DMS53 treated with DMSO at 0.1 percent for 48 hours (cell line): ENCODE data around the gene HTT.

Source experiments
- DNase-seq: peaks from one replicate; lab custom pipeline; 2025; ENCODE audit not compliant: unreplicated experiment; lab: John Stamatoyannopoulos, UW

HTT gene

GRCh38 chr4:3257556-3258482 is 183.3 kb downstream of the HTT start:
- DNase-seq, result peak; percentile 69

GRCh38 chr4:3261411-3262207 is 187.1 kb downstream of the HTT start:
- DNase-seq, result no peak

GRCh38 chr4:3262208-3263052 is 187.9 kb downstream of the HTT start:
- no peak for DNase-seq

GRCh38 chr4:3263053-3263875 is 188.8 kb downstream of the HTT start:
- no peak for DNase-seq

- no peak for DNase-seq
These were observed 189.4 kb downstream of the HTT start for GRCh38 chr4:3263876-3264193.

GRCh38 chr4:3266076-3266475 is 191.6 kb downstream of the HTT start:
- DNase-seq, result no peak

GRCh38 chr4:3267576-3268394 is 193.3 kb downstream of the HTT start:
- no peak for DNase-seq

- DNase-seq, result no peak
These were observed 194.1 kb downstream of the HTT start for GRCh38 chr4:3268395-3269104.

- DNase-seq, result no peak
These were observed 194.8 kb downstream of the HTT start for GRCh38 chr4:3269105-3269927.

- DNase-seq, result no peak
These were observed 195.6 kb downstream of the HTT start for GRCh38 chr4:3269991-3270611.

GRCh38 chr4:3271131-3271530 is 196.7 kb downstream of the HTT start:
- DNase-seq, result no peak

GRCh38 chr4:3276986-3277385 is 202.5 kb downstream of the HTT start:
- no peak for DNase-seq

GRCh38 chr4:3280466-3280865 is 206.0 kb downstream of the HTT start:
- no peak for DNase-seq

- DNase-seq, result no peak
These were observed 209.0 kb downstream of the HTT start for GRCh38 chr4:3283483-3283882.

GRCh38 chr4:3283916-3284315 is 209.4 kb downstream of the HTT start:
- DNase-seq, result no peak

GRCh38 chr4:3284734-3285557 is 210.5 kb downstream of the HTT start:
- DNase-seq, result no peak
